K562 (cell line): Measurements from ENCODE around the gene RYK. TPM values are rescaled to one million over a fixed set of nuclear protein-coding genes. Genes with fewer than 3 reads are reported as not detected.

Experiments
- ATAC-seq: fragments of 200-7000 bp; cut with Tn5 transposase; 3 replicates; pipeline ENCODE4 v1.9.1; 2020; ENCODE audit warnings: moderate library complexity
- BruUV-seq: library from RNA; stranded (reverse); fragments of 400-500 nt; replicated peaks from 2 replicates; lab custom pipeline; 2021; lab: Mats Ljungman, UMichigan
- CTCF ChIA-PET: fragments of 300-600 bp; formaldehyde crosslinking; extraction: SDS; loops from one replicate; lab custom pipeline; 2021; ENCODE audit warnings: low intra/inter-chr PET ratio; lab: Yijun Ruan, JAX
- POLR2A ChIA-PET: fragments of 300-600, 350-650 bp; sonication (Branson Sonifier 250); formaldehyde crosslinking; extraction: SDS; loops from one replicate; lab custom pipeline; 2021; ENCODE audit warnings: antibody characterized with exemption, inconsistent platforms; lab: Yijun Ruan, JAX
- DNase-seq, 4 experiments: peaks; one replicate each; pipeline versions ENCODE4 v3.0.0 to v3.0.0-alpha.2; 2011 to 2018; ENCODE audit warnings: low spot score in 3 of 4, mixed read lengths in 3 of 4; ENCODE audit errors: extremely low read depth in 1 of 4
- FAIRE-seq: peaks from 2 replicates; lab custom pipeline; 2011; peaks lifted over from hg19 to GRCh38; lab: Jason Lieb, UNC
- H2AFZ ChIP-seq: 2 replicates; pipeline ENCODE4 v1.6.0; 2011; ENCODE audit warnings: low read depth, low read length, control low read depth, inconsistent platforms
- H3K27ac ChIP-seq: fragments of 200-600 bp; 3 replicates; pipeline ENCODE4 v1.8.0; 2011; ENCODE audit warnings: low read depth, mild to moderate bottlenecking, control low read depth, inconsistent platforms, low read length, moderate library complexity, mixed read lengths; ENCODE audit errors: extremely low read depth
- H3K27me3 ChIP-seq, 2 experiments: fragments of 300-600 bp in 1 of 2; 2 replicates in 1 of 2; 3 replicates in 1 of 2; pipeline versions ENCODE4 v1.6.0 to v1.8.0; 2011; ENCODE audit warnings: inconsistent platforms in 2 of 2, low read length in 2 of 2, mild to moderate bottlenecking in 1 of 2, mixed read lengths in 1 of 2, moderate library complexity in 1 of 2; ENCODE audit not compliant: control insufficient read depth in 2 of 2, insufficient read depth in 2 of 2
- H3K36me3 ChIP-seq: fragments of 300-600 bp; 3 replicates; pipeline ENCODE4 v1.8.0; 2011; ENCODE audit warnings: mild to moderate bottlenecking, low read length, inconsistent platforms; ENCODE audit not compliant: control insufficient read depth, insufficient read depth
- H3K4me1 ChIP-seq, 2 experiments: fragments of 200-600 bp in 1 of 2; replicated peaks in 1 of 2; 2 replicates in 1 of 2; 3 replicates in 1 of 2; pipeline versions ENCODE4 v1.5.1 to v1.8.0; 2011; ENCODE audit warnings: inconsistent platforms in 2 of 2, low read length in 2 of 2, mild to moderate bottlenecking in 1 of 2, mixed read lengths in 1 of 2, moderate library complexity in 1 of 2; ENCODE audit not compliant: control insufficient read depth in 2 of 2, insufficient read depth in 2 of 2
- H3K4me2 ChIP-seq: 2 replicates; pipeline ENCODE4 v1.6.1; 2011; ENCODE audit warnings: low read length, control low read depth, inconsistent platforms, mixed read lengths; ENCODE audit not compliant: insufficient read depth
- H3K4me3 ChIP-seq: fragments of 200-600 bp; sonication (generic), shearing (Covaris generic); 2 replicates; pipeline ENCODE4 v1.5.1; 2016; ENCODE audit warnings: control low read depth, inconsistent platforms
- H3K79me2 ChIP-seq: fragments of 200-600 bp; 3 replicates; pipeline ENCODE4 v1.8.0; 2011; ENCODE audit warnings: low read length, inconsistent platforms; ENCODE audit not compliant: control insufficient read depth, insufficient read depth
- H3K9ac ChIP-seq, 2 experiments: 2 replicates each; pipeline versions ENCODE4 v1.6.0 to v1.6.1; 2011; ENCODE audit warnings: low read depth in 2 of 2, low read length in 2 of 2, control low read depth in 1 of 2, inconsistent platforms in 1 of 2, mild to moderate bottlenecking in 1 of 2, mixed read lengths in 1 of 2; ENCODE audit not compliant: insufficient read depth in 1 of 2
- H3K9me1 ChIP-seq: one replicate; pipeline ENCODE4 v1.6.0; 2011; ENCODE audit warnings: inconsistent platforms, mild to moderate bottlenecking, low read length, moderate library complexity; ENCODE audit not compliant: control insufficient read depth, insufficient read depth
- H3K9me3 ChIP-seq: replicated peaks from 2 replicates; pipeline ENCODE4 v1.5.1; 2011; ENCODE audit warnings: low read depth, low read length, inconsistent platforms; ENCODE audit not compliant: control insufficient read depth, insufficient read depth
- H4K20me1 ChIP-seq: replicated peaks from 2 replicates; pipeline ENCODE4 v1.6.1; 2011; ENCODE audit warnings: low read length, inconsistent platforms, mixed read lengths; ENCODE audit not compliant: control insufficient read depth, insufficient read depth
- CREBBP ChIP-seq: IDR thresholded peaks from one replicate; pipeline ENCODE4 v1.6.1; 2012; ENCODE audit warnings: low read depth, mild to moderate bottlenecking, control low read depth, inconsistent platforms, low read length
- FOXK2 ChIP-seq, 2 experiments: fragments of 450-650 bp; IDR thresholded peaks in 1 of 2; conservative IDR thresholded peaks in 1 of 2; 2 replicates each; pipeline ENCODE4 v1.6.1; 2016; ENCODE audit warnings: low read depth in 2 of 2, mild to moderate bottlenecking in 1 of 2
- HMGXB4 ChIP-seq: sonication (generic); formaldehyde crosslinking; IDR thresholded peaks from 2 replicates; pipeline ENCODE4 v1.8.1; 2023; ENCODE audit warnings: mild to moderate bottlenecking, missing genetic modification reagents
- L3MBTL2 ChIP-seq: fragments of 450-650 bp; IDR thresholded peaks from 2 replicates; pipeline ENCODE4 v1.6.1; 2016; ENCODE audit warnings: mild to moderate bottlenecking, moderate library complexity
- MEF2D ChIP-seq: conservative IDR thresholded peaks from 2 replicates; pipeline ENCODE4 v1.6.1; 2016; ENCODE audit warnings: low read depth, missing genetic modification characterization, missing compliant biosample characterization
- RB1 ChIP-seq: fragments of 450-650 bp; IDR thresholded peaks from 2 replicates; pipeline ENCODE4 v1.6.1; 2017; ENCODE audit warnings: low read depth, mild to moderate bottlenecking
- RNF2 ChIP-seq: sonication (generic); IDR thresholded peaks from 2 replicates; pipeline ENCODE4 v1.6.1; 2016
- SMARCA4 ChIP-seq: fragments of 450-650 bp; IDR thresholded peaks from 2 replicates; pipeline ENCODE4 v1.6.1; 2016
- SRSF9 ChIP-seq: fragments of 200-400 bp; formaldehyde crosslinking; IDR thresholded peaks from 2 replicates; pipeline ENCODE4 v1.6.1; 2017; ENCODE audit warnings: low read depth, low read length, borderline replicate concordance
- ZNF212 ChIP-seq: fragments of 450-650 bp; formaldehyde crosslinking; IDR thresholded peaks from 2 replicates; pipeline ENCODE4 v1.4.0; 2020; ENCODE audit warnings: mild to moderate bottlenecking
- ZNF445 ChIP-seq: fragments of 250-450 bp; sonication (Bioruptor Pico); IDR thresholded peaks from 2 replicates; pipeline ENCODE4 v1.4.0; 2020; ENCODE audit warnings: low read depth, mild to moderate bottlenecking, moderate library complexity
- WGBS: fragments of 100-300 bp; shearing (Covaris generic); methylation state at CpG from one replicate; pipeline ENCODE4 v1.1.6; 2016; ENCODE audit warnings: low coverage, mixed read lengths; ENCODE audit not compliant: insufficient coverage; ENCODE audit errors: missing lambda C conversion rate; 5-methylcytosine and 5-hydroxymethylcytosine counted together
- in situ Hi-C: fragments of 300-500 bp; cut with MboI; formaldehyde crosslinking; loops from 4 replicates; pipeline ENCODE4 v1.15.0; 2018; ENCODE audit warnings: inconsistent platforms, mixed read lengths
- intact Hi-C: fragments of 100-400 bp; cut with micrococcal nuclease; formaldehyde crosslinking; loops from 2 replicates; pipeline ENCODE4 v1.14.2; 2022
- polyA plus RNA-seq, 8 experiments: library from polyadenylated mRNA; depleted of rRNA in 4 of 8; stranded (reverse) in 5 of 8; unstranded in 3 of 8; fragments of >200 nt; fragmentation: Nextera tagmentation in 2 of 8; fragmentation: Illumina TruSeq in 1 of 8; extraction: Ambion mirVana in 2 of 8; extraction: Trizol in 1 of 8; gene quantifications; 2 replicates each; pipeline versions ENCODE4 v1.2.1 to v1.2.3, GENCODE V29; 2011 to 2014; ENCODE audit warnings: inconsistent platforms in 1 of 8, missing spikeins in 1 of 8
- total RNA-seq, 7 experiments: library from RNA; depleted of rRNA in 6 of 7; stranded (reverse); fragments of >200 nt in 6 of 7; fragmentation: Illumina TruSeq in 2 of 7; extraction: Trizol in 2 of 7; gene quantifications; 2 replicates each; pipeline versions ENCODE4 v1.2.1 to v1.2.3, GENCODE V29; 2011 to 2021; ENCODE audit warnings: low replicate concordance in 1 of 7
- TF ChIP-seq, protein P1 (sequence below): fragments of 250-450 bp; sonication (Bioruptor Pico); IDR thresholded peaks from 2 replicates; pipeline ENCODE4 v1.5.1; 2021; ENCODE audit warnings: mild to moderate bottlenecking
- TF ChIP-seq, protein P2 (sequence below): IDR thresholded peaks from 2 replicates; pipeline ENCODE4 v1.6.1; 2014; ENCODE audit warnings: antibody characterized with exemption

The RYK gene
- total and polyA plus RNA-seq, 9 of the 15 experiments (the other 6 are each of a cell fraction or from before 2014, with no cell fraction given), result 4.2 to 29.5 (median 16.6) TPM

- TF ChIP-seq FOXK2 (conservative IDR thresholded peaks at IDR 0.05 in 1 of 2, IDR thresholded peaks at IDR 0.05 in 1 of 2; ENCODE audit: low read depth in 2 of 2), result no peak
- no peak for TF ChIP-seq SMARCA4
- TF ChIP-seq, all 486 proteins: peak for 0
These were observed 88.6 kb downstream of the RYK start (continued) for GRCh38 chr3:134161898-134162615.

- no peak overlapping the region for H3K27ac ChIP-seq
- TF ChIP-seq, protein P1, sequence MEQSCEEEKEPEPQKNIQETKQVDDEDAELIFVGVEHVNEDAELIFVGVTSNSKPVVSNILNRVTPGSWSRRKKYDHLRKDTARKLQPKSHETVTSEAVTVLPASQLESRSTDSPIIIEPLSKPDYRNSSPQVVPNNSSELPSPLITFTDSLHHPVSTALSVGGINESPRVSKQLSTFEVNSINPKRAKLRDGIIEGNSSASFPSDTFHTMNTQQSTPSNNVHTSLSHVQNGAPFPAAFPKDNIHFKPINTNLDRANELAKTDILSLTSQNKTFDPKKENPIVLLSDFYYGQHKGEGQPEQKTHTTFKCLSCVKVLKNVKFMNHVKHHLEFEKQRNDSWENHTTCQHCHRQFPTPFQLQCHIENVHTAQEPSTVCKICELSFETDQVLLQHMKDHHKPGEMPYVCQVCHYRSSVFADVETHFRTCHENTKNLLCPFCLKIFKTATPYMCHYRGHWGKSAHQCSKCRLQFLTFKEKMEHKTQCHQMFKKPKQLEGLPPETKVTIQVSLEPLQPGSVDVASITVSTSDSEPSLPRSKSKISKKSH (CRISPR knock-in tag), result no peak
- no peak for TF ChIP-seq MEF2D (tag)
- no peak for TF ChIP-seq L3MBTL2
- TF ChIP-seq ZNF212 (CRISPR knock-in tag), result no peak
- TF ChIP-seq CREBBP, result no peak
- no peak for TF ChIP-seq SRSF9
- TF ChIP-seq RB1, result no peak
- TF ChIP-seq ZNF445 (CRISPR knock-in tag), result no peak
- TF ChIP-seq RNF2, result no peak
- TF ChIP-seq, protein P2, sequence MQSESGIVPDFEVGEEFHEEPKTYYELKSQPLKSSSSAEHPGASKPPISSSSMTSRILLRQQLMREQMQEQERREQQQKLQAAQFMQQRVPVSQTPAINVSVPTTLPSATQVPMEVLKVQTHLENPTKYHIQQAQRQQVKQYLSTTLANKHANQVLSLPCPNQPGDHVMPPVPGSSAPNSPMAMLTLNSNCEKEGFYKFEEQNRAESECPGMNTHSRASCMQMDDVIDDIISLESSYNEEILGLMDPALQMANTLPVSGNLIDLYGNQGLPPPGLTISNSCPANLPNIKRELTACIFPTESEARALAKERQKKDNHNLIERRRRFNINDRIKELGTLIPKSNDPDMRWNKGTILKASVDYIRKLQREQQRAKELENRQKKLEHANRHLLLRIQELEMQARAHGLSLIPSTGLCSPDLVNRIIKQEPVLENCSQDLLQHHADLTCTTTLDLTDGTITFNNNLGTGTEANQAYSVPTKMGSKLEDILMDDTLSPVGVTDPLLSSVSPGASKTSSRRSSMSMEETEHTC, result no peak
- no peak for TF ChIP-seq HMGXB4 (CRISPR knock-in tag)
These were observed 95.2 kb downstream of the RYK start for GRCh38 chr3:134155446-134155845.

More at GRCh38 chr3:134155446-134155845, 95.2 kb downstream of the RYK start:
- no peak for DNase-seq
- no peak for FAIRE-seq
- Histone ChIP-seq H3K9me1 (no peaks in the 10 kb centered on the region), H4K20me1 (no peaks in the 10 kb centered on the region; the same call in 1 of the 2 replicates), H3K4me1 (no peaks in the 10 kb centered on the region), H3K4me2 (no peak overlapping the region), H3K4me3 (no peak overlapping the region), H3K36me3 (peaks cover 36% of the 10 kb centered on the region; the same call in 2 of the 3 replicates), H3K9me3 (no peaks in the 10 kb centered on the region), H3K9ac (no peak overlapping the region), H2AFZ (no peak overlapping the region), H3K79me2 (no peaks in the 10 kb centered on the region), H3K27me3 (no peaks in the 10 kb centered on the region)
- POLR2A ChIA-PET, result no interaction called here
- BruUV-seq, result no TSS peak
- ATAC-seq, result no peak
- intact Hi-C loops, result no loop called here
- 96% methylated on average over 2 of the region's 2 CpGs for WGBS
- CTCF ChIA-PET, result no interaction called here
- in situ Hi-C loops, result no loop called here
